IPS-11a (cell line): ENCODE data around the gene C2.

ENCODE experiments used
- H3K4me3 ChIP-seq: one replicate; pipeline ENCODE4 v1.5.1; 2013; ENCODE audit warnings: low read depth, low read length, control low read depth

Gene C2

DNA sequence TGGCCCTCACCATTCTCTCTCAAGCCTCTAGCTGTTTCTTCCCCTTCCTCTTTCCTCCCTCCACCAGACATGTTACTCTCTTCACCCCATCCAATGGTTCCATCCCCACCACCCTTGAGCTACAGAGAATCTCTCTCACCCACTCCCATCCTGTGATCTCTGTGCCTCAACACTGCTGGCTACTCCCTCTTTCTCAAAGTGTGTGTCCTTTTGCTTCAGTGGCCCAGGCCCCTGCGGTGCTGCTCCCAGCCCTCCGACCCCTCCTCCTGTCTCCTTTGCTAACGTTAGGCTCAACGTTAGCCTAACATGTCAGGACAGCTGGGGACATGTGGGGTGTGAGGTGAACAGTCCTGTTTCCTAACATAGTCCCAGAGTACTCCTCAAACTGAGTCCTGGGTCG, 25.4 kb downstream of the C2 start:
- H3K4me3 ChIP-seq, result no peak overlapping the region

DNA sequence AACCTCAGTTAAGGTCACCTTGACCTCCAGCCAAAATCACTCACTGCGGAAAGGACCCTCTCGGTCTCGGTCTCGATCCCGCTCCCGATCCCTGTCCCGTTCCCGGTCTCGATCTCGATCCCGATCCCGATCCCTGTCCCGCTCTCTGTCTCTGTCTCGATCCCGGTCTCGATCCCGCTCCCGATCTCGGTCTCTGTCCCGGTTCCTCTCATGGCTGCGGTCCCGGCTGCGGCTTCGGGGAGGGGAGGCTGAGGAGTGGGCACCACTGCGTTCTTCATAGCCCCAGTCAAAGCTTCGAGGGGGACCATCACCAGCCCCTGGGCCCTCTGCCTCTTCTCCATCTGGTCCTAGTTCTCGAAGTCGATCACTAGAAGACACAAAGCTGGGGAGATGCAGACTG, 27.0 kb downstream of the C2 start:
- H3K4me3 ChIP-seq, result no peak overlapping the region

DNA sequence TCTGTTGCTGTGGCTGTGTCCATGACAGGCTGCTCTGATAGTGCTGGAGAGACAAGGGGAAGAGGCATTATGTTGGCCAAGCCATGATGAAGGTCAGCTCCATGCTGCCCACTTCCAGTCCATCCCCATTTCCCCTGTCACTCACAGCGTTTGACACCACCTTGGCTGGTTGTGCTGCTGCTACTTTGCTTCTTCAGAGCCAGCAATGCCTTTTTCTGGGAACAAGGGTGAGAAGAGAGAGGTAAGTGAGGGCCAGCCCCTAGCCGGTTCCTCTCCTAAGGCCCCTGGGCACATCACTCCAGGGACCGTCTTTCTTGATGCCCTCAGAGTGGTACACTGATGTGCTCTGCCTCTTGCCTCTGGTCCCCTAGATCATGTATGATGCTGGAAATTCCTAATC, 29.3 kb downstream of the C2 start:
- H3K4me3 ChIP-seq, result no peak overlapping the region

DNA sequence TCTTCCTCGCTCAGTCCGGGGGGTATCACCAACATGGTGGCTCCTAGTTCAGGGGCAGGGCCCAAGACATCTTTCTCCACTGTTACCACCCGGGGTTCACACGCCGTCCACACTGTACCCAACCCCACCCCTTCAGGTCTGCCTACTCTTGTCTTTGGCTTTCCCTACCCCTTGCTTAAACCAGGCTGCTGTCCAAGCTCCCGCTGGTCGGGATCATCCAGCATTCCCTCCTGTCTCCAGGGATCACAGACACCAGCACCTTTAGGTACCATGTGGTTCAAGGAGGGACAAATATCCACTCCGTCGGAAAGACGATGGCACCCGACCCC, 30.9 kb downstream of the C2 start:
- peak overlapping the region; percentile 82 for H3K4me3 ChIP-seq

DNA sequence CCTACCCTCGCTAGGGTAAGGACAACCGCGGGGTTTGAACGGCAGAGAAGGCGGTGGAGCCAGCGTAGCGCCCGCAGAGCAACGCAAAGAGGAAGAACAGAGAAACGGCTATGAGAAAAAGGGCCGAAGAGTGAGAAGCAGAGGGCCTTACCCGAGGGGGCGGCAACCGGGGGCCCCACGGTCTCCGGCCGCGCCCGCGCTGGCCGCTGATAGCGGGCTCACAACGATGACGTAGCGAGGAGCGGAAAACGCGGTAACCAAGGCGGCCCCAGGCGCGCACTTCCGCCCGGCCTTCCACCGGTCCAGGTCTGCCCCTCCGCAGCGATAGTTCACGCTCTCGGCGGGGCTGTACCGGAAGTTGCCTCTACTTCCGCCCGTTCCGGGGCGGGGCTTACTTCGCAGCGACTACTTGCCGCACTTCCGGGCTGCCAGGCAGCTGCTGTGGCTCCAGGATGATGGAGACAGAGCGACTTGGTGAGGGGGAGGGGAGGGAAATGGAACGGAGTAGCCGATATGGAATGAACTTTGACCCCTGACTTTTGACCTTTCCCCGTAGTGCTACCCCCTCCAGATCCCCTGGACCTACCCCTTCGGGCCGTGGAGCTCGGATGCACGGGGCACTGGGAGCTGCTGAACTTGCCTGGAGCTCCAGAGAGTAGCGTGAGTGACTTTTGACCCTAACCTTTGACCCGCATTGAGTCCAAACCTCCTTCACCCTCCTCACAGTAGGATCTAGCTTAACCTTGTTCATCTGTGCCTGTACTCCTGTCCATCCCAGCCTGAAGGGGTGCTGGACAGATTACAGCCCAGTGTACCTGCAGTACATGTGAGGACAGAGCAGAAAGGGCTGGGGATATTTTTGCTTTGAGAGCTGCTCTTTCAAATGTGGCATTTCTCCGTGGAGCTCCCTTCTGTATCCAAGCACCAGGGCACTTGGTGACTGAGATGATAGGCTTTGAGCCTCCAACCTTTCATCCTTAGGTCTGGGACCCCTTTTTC, 31.5 kb downstream of the C2 start, which contains the start of the genes NELFE and SKIC2:
NELFE (minus strand) TSS at position 231 of the 999 bp plus-strand sequence. CDS start 525 bp downstream, outside the sequence.
SKIC2 (plus strand) TSS at position 435 of the 999 bp plus-strand sequence; CDS start at position 453, 18 bp downstream.
- peak within 1 kb of the TSS; percentile 82 for H3K4me3 ChIP-seq

DNA sequence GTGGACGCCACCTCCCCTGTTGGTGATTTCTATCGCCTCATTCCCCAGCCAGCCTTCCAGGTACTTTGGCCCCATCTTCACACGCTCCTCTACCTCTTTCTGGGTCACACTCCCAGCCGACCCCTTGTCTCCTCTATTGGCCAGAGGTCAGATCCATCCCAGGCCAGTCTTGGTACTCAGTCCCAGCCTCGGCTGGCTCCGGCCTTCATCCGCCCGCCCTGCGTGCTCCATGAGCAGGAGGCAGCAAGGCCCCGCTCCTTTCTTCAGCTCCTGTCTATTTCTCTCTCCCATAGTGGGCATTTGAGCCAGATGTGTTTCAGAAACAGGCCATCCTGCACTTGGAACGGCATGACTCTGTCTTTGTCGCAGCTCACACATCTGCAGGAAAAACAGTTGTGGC, 34.1 kb downstream of the C2 start:
- H3K4me3 ChIP-seq, result no peak overlapping the region

DNA sequence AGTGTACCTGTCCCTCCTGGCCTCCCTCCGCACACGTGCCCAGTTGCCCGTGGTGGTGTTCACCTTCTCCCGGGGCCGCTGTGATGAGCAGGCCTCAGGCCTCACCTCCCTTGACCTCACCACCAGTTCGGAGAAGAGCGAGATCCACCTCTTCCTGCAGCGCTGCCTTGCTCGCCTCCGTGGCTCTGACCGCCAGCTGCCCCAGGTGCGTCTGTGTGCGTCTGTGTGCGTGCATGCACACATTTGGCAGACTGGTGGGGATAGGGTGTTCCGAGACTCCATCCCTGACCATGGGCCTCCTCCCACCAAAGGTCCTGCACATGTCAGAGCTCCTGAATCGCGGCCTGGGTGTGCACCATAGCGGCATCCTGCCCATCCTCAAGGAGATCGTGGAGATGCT, 36.4 kb downstream of the C2 start:
- H3K4me3 ChIP-seq, result no peak overlapping the region

DNA sequence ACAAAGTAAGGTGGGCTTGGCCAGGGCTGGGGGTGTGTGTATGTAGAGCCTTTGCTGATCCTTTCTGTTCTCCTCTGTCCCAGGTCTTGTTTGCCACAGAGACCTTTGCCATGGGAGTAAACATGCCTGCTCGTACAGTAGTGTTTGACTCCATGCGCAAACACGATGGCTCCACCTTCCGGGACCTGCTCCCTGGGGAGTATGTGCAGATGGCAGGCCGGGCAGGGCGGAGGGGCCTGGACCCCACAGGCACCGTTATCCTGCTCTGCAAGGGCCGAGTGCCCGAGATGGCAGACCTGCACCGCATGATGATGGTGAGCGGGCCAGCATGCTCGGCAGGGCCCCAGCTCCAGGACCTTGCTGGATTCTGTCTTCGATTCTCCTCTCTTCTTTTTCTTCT, 38.2 kb downstream of the C2 start:
- no peak overlapping the region for H3K4me3 ChIP-seq

DNA sequence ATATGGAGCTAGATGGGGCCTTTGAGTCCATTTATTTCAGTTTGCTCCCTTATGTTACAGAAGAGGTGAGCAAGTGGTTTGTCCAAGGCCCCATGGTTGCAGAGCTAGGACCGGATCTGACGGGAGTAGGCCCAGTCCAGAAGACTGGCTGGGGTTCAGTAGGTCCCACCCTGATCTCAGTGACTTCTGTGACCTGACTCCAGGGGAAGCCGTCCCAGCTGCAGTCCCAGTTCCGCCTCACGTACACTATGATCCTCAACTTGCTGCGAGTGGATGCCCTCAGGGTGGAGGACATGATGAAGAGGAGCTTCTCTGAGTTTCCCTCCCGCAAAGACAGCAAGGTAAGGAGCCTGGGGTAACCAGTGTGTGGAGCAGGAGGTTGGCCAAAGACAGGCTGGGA, 39.0 kb downstream of the C2 start:
- H3K4me3 ChIP-seq, result no peak overlapping the region

DNA sequence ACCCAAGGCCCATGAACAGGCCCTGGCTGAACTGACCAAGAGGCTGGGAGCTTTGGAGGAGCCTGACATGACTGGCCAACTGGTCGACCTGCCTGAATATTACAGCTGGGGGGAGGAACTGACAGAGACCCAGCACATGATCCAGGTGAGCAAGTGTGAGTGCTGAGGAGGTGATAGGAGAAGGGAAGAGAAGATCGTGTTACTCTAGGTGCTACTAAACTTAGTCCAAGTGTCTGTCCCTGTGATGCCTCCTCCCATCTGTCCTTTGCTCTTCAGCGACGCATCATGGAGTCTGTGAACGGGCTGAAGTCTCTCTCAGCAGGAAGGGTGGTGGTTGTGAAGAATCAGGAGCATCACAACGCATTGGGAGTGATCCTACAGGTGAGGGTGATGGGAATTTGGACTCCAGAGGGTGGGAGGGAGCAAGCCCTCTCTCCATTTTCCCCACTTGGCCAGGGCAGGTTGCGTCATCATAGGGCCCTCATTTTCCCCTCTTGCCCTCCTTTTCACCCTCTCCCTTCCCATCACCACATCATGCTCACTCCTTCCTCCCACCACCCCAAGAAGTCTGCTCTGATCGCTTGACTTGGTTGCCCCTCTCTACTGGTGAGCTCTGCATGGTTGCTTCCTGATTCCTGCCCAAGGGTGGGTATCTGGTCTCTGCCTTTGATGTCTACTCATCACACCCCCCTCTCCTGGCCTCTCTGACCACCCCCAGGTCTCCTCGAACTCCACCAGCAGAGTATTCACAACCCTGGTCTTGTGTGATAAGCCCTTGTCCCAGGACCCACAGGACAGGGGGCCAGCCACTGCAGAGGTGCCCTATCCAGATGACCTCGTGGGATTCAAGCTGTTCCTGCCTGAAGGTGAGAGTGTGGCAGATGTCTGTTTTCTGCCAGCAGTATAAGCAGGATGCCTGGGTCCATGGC, 39.7 kb downstream of the C2 start:
- H3K4me3 ChIP-seq, result no peak overlapping the region

DNA sequence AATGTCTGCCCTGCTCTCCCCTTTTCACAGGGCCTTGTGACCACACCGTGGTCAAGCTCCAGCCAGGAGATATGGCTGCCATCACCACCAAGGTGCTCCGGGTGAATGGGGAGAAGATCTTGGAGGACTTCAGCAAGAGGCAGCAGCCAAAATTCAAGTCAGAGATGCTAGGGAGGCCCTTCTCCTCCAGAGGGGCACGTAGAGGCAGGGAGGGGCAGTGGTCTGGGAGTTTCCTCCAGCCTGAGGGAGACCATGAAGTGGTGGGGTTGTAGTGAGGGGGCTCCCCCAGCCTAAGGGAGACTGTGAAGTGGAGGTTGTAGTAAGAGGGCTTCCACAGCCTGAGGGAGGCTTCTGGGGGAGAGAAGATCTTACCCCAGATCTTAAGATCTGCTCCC, 40.4 kb downstream of the C2 start:
- no peak overlapping the region for H3K4me3 ChIP-seq

DNA sequence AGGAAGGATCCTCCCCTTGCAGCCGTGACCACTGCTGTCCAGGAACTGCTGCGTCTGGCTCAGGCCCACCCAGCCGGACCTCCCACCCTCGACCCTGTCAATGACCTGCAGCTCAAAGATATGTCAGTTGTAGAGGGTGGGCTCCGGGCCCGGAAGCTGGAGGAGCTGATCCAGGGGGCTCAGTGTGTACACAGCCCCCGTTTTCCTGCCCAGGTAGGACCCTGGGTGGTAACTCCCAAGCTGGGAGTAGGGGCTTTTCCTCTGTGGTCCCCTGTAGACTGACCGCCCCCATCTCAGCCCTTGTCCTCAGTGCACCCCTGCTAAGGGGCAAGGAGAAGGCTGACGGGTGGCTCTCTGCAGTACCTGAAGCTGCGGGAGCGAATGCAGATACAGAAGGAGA, 40.8 kb downstream of the C2 start:
- H3K4me3 ChIP-seq, result no peak overlapping the region

DNA sequence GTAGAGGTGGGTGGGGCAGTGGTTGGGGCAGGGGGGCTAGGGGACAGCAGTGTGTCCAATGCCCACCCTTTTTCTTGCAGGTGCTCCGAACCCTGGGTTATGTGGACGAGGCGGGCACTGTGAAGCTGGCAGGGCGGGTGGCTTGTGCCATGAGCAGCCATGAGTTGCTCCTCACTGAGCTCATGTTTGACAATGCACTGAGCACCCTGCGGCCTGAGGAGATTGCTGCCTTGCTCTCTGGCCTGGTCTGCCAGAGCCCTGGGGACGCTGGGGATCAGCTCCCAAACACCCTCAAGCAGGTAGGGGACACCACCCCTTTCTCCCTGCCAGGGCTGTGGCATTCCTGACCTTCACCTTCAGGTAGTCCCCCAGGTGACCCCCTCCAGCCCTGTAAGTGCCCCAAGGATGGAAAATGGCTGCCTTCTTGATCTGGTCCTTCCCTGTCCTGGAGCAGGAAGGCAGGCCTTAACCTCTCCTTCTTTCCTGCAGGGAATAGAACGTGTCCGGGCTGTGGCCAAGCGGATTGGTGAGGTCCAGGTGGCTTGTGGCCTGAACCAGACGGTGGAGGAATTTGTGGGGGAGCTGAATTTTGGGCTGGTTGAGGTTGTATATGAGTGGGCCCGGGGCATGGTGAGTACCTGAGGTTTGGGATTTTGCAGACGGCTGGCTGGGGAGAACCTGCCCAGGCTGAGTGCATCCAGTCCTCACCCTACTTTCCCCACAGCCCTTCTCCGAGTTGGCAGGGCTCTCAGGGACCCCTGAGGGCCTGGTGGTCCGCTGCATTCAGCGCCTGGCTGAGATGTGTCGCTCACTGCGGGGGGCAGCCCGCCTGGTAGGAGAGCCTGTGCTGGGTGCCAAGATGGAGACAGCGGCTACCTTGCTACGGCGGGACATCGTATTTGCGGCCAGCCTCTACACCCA, 41.5 kb downstream of the C2 start:
- H3K4me3 ChIP-seq, result no peak overlapping the region

DNA sequence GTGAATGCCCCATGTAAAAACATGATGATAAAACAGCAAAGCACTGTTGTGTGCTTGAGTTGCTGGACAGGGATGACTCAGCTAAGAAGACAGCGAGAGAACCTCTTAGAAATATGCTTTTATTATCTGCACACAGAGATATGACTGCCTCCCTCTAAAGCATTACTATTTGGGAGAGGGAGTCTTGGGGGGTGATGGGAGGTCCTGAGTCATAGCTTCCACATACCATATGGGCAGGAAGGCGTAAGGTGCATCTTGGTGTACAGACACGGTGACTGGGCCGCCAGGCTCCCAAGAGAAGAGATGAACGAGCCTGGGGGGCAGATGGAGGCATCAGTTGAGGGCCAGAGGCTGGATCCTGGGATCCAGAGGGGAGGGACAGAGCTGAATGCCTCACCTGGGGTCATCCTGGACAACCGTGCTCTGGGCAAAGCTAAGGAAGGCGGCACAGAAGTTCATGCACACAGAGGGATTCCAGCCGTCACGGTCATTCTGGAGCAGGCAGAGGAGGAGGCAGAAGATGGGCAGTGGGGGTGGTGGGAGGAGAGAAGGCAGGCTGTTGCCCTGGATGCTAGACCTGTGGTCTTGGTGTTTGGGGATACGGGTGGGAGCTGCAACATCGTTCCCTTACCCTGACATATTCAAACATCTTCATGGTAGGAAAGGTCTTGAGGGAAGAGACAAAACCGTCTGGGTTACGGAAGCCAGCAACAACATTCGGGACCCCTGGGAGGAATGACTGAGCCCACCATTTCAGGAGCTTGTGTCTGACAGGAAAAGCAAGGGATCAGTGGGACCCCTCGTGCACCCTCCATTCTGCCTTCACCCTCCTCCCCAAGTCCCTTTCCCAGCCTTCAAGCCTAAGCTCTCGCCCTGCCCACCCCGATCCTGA, 42.4 kb downstream of the C2 start:
- H3K4me3 ChIP-seq, result no peak overlapping the region

DNA sequence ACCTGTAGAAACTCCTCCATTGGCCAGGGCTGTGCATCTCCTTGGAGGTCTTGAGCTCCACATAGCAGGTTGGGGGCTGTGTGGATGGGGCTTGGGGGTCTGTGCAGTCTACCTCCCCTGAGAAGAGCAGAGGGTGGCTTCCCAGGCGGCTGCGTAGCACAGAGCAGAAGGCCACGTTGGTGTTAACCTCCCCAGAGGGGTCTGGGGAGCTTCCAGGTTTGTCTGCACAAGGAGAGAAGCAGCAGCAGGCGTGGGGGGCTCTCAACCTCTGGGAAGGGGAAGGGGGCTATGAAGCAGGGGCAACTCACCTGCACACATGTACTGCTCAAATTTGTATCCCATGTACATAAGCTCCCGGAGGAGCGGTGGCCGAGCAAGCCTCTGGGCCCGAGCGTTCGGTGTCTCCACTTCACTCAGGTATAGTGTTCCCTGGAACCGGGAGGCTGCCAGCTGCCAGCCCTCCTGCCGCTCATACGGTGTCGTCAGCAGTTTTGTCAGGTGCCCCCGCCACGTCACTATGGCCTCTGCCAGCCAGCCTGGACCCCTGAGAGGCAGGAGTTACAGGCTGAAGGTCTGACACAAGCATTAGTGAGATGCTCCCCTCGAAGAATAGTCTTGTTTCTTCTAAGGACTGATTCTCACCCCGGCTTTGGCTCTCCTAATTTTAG, 43.2 kb downstream of the C2 start:
- no peak overlapping the region for H3K4me3 ChIP-seq

DNA sequence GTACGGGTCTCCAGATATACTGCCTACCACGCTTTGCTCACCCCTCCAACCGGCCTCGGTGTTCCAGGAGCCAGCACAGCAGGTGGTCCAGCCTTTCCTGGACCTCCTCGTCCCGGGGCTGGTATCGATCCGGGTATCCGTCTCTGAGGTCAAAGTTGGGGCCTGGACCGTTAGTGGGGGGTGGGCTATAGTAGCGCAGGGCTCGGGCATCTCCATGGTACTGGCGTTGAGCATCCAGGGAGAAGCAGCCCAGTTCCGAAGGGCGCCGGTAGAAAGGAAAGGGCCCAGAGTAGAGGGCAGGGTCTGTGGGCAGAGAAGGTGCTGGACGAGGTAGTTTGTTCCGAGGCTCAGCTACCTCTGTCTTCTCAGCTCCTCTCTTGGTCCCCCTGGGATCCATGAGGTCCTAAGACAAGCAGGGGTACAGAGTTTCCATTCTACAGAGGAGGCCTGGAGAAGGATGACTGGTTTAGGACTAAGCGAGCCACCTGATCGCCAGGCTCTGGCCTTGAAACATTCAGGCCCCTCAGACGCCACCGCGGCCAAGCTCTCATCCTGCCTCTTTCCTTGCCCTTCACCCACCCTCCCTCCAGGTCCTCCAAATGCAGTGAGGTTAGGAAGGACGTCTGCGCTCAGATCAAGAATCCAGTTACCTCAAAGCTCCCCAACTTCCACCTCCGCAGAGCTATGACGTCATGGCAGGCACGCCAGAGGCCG, 43.9 kb downstream of the C2 start:
- H3K4me3 ChIP-seq, result peak overlapping the region; percentile 81

DNA sequence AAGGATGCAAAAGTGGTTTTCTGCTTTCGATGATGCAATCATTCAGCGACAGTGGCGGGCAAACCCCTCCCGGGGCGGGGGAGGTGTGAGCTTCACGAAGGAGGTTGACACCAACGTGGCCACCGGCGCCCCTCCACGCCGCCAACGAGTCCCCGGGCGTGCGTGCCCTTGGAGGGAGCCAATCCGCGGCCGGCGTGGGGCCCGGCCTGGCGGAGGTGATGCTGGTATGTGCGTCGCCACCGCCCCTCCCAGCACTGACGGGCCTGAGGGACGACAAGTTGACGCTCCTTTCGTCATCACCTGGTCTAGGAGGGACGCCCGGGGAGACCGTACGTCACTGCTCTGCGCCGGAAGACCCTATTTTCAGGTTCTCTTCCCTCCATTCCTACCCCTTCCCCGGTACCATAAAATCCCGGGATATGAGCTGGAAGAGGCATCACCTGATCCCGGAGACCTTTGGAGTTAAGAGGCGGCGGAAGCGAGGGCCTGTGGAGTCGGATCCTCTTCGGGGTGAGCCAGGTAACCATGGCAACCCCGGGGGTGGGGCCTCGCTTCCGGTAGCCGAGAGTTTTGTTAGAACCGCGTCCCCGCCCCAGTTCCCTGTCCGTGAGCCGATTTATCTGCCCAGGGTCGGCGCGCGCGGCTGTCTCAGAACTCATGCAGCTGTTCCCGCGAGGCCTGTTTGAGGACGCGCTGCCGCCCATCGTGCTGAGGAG, 44.6 kb downstream of the C2 start, which contains the start of gene DXO:
DXO (minus strand) TSS at position 146 of the 716 bp plus-strand sequence. CDS start 463 bp downstream, outside the sequence.
- peak within 1 kb of the TSS; percentile 81 for H3K4me3 ChIP-seq
